T follicular helper cell (primary cell): ENCODE measurements around the gene COG5.

Experiments
- DNase-seq: peaks from one replicate; pipeline ENCODE4 v3.0.0-alpha.2; 2020; ENCODE audit warnings: low read depth

COG5 gene

DNA sequence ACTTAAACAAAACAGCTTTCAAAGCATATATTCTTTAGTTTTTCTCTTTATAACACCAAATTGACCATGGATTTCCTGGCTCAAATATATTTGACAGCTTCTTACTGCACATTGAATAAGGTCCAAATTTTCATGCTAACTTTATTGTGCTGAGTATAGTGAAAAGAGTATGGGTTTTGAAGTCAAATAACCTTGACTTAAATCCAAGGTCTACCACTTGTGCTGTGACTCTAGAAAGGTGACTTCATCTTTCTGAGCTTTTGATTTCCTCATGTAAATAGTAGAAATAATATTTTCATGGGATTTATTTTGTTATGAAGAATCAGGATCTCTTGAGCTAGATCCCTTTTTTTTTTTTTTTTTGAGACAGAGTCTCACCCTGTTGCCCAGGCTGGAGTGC is 233.2 kb downstream of the COG5 start:
- no peak for DNase-seq

- DNase-seq, result no peak
Measured at GRCh38 chr7:107327986-107328569, 235.6 kb downstream of the COG5 start.

- DNase-seq, result no peak
Measured at GRCh38 chr7:107326061-107326460, 237.7 kb downstream of the COG5 start.

- DNase-seq, result no peak
Measured at GRCh38 chr7:107322015-107322414, 241.7 kb downstream of the COG5 start.

DNA sequence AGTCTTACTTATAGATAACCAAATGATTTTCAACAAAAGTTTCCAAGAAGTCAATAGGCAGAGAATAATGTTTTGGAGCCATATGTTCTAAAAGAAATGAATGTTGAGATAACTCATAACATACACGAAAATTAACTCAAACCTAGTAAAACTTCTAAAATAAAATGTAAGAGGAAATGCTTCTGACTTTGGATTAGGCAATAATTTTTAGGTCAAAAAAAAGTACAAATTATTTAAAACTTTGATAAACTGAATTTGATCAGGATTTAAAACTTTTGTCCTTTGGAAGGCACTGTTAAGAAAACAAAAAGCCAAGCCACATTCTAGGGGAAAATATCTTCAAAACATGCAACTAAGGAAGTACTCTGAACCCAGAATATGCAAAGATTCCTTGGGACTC is 242.1 kb downstream of the COG5 start:
- no peak for DNase-seq

- no peak for DNase-seq
Measured at GRCh38 chr7:107319724-107320228, 243.9 kb downstream of the COG5 start.

DNA sequence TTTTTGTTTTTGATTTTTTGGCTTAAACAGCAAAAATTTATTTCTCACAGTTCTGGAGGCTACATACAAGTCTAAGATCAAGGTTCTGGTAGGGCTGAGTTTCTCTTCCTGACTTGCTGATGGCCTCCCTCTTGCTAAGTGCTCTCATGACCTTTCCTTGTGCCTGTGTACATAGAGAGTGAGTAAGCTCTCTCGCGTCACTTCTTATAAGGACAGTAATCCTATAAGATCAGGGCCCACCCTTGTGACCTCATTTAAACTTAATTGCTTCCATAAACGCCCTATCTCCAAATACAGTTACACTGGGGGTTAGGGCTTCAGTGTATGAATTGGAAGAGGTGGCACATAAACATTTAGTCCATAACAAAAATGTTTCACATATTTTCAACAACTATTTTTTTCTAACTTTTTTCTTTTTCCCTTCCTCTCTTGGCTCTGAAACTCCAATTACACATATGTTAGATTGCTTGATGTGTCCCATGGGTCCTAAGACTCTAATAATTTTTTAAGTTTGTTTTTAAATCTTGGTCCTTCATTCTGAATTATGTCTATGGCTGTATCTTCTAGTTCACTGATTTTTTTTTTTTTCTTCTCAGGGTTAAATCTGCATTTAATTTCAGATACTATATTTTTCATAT is 245.1 kb downstream of the COG5 start:
- DNase-seq, result no peak

DNA sequence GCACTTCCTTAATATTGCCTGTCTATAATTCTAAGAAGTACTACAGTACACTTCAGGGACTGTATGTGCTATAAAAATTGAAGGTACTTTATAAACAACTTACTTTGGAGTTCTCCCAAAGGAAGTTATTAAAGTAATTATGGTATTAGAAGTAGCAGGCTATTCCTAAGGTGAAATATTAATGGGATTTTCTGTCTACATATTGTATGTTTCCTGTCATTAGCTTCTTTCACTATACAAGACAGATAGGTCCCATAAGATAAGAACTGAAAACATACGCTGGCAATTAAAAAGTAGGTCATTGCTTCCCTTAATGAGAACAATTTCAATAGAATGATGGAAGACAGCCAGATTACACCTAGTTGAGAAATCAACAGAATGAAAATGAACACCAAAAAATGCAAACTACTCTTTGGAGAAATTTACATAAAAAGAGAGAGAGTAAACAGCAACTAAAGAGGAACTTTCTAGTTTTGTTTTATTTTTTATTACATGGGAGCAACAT is 248.0 kb downstream of the COG5 start:
- no peak for DNase-seq

- no peak for DNase-seq
Measured at GRCh38 chr7:107313355-107313754, 250.4 kb downstream of the COG5 start.

DNA sequence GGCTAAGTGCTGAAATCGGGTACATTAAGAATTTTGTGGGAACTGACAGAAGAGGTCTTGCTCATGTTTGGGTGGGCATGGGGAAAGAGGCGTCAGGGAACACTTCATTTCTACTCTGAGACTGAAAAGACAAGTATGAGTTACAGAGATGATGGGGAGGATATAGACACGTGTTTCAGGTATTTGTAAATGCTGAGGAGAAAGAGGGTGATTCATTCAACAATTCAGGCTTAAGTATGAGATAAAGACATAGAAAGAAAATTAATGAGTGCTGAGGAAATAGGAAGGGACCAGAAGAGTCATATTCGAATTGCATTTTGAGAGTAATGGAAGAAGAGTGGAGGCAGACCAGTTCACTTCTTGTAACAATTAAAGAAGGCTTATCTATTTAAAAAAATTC is 251.3 kb downstream of the COG5 start:
- no peak for DNase-seq

DNA sequence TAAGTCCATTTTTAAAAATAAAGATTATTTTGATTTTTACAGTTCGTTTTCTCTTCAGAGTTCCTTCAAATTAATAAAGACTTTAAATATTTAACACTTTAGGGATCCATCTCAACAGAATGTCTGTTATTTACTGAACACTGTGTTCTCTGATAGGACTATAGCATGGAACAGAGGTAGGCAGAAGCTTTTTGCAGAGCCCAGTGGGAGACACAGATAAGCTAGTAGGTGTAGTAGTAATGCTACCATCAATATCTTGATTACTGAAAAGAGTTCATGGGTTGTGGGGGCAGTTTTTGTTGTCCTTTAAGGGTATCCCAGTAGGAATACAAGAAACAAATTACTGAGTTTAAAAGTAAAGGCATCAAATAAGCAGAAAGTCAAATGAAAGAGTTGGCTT is 254.4 kb downstream of the COG5 start:
- no peak for DNase-seq

- DNase-seq, result no peak
Measured at GRCh38 chr7:107304636-107305035, 259.1 kb downstream of the COG5 start.

DNA sequence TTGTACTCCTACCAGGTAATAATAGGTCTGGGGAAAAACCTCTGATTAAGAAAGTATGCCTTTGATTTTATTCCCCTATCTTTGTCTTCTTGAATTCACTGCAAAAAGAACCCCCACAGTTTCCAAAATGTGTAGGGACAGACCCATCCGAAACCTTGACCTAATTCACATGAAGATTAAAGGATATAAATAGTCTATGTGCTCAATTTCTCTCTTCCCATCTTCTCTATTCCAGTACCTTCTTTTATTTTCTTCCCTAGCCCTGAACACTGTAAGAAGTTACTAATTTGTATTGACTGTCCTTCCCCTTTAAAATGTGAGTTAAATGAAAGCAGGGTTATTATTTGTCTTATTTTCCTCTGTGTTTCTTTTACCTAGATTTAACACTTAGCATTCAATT is 259.7 kb downstream of the COG5 start:
- DNase-seq, result no peak

DNA sequence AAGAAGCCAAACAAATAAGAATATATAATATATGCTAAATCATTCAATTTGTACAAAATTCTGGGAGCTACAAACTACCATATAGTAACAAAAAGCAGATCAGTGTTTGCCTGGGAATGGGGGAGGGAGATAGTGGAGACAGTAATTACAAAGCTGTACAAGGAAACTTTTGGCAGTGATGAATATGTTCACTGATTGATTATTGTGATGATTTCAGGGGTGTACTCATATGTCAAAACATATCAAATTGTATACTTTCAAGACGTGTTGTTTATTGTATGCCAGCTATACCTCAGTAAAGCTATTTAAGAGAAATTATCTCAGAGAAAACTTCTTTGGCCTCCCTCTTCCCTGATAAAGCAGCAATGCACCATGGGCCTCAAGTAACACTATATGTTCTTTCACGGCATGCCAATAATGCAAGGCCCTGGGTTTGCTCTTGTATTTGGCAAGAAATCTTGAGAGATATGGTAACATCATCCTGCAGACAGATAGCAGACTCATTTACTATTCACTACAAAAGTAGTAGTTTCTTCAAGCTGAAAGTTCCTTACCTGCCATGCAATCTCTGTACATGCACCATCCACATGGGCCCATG is 261.4 kb downstream of the COG5 start:
- no peak for DNase-seq

DNA sequence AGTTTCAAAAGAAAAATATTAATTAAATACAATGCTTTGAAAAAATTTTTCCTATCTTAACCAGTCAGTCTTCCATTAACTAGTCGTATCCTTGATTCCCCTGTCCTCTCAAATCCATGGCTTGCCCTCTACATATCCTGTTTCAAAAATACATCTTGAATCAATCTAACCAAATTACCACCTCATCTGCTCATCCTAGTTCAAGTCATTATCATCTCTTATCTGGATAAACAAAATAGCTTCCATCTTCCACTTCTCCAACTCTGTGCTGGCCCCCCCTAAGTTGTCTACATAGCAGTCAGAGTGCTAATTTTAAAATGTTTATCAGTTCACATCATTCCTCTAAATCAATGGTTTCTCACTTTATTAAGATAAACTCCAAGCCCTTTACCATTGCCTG is 269.5 kb downstream of the COG5 start:
- no peak for DNase-seq

DNA sequence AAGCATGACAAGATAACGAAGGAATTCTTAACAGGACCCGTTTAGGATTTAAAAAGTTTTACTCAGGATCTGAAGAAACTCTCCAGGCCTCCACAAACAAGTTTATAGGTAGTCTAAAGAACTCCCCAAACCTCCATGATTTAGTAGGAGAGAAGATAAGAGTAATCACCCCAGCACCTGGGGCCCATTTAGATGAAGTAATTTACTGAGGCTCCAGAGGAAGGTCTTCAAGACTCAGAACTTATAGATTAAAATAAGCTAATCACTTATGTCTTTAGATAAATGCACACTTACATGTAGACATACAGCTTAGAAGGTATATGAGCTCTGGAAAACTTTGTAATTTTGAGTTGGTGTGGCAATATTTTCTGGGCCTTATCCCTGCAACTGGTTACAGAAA is 271.1 kb downstream of the COG5 start:
- no peak for DNase-seq

DNA sequence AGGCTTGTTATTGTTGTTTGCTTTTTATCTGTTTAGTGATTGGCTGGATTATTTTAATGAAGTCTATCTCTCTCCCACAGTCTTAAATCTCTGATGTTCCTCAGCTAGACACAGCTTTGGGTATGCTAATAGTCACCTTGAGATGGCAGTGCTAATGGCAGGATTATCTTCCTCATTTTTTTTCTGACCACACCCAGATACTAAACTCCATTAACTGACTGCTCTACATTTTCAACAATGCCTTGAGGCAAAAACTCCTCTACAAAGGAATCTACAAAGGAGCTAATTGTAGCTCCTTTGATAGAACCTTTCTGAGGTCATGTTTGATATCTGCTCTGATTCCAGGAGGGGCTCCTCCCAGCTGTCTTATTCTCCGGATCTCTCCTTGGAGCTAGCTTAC is 272.3 kb downstream of the COG5 start:
- DNase-seq, result no peak

- DNase-seq, result no peak
Measured at GRCh38 chr7:107286751-107287621, 276.7 kb downstream of the COG5 start.

- DNase-seq, result no peak
Measured at GRCh38 chr7:107284911-107285479, 278.7 kb downstream of the COG5 start.

DNA sequence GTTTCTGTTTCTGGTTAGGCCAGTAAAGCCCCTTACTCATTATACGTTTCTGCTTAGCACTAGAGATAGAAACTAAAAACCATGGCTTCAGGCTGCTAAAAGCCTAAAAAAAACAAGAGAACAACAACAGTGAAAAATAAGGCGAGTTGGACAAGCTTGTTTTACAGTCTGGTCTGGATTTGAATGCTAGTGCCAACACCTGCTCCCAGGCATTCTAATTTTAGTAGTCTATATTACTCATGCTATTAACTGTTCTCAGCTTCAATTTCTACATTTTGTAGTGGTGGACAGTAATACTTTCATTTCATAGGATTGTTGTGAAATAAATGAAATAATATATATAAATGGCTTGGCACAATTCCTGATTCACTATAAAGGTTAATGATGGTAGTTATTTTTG is 286.4 kb downstream of the COG5 start:
- DNase-seq, result no peak

- DNase-seq, result no peak
Measured at GRCh38 chr7:107276220-107276827, 287.4 kb downstream of the COG5 start.

- no peak for DNase-seq
Measured at GRCh38 chr7:107274506-107274905, 289.2 kb downstream of the COG5 start.
